ENCODE measurements around the gene ARAP3.

GRCh38 chr5:141640051-141640415, 42.0 kb downstream of the ARAP3 start:
- TF ChIP-seq POLR2A (IDR thresholded peaks at IDR 0.05; ENCODE audit: low read depth, low read length) = no peak
- no peak for TF ChIP-seq POLR2AphosphoS5 (IDR thresholded peaks at IDR 0.05; ENCODE audit: low read depth, low read length)
- TF ChIP-seq TAF1 (IDR thresholded peaks at IDR 0.05; ENCODE audit: low read depth, low read length) = no peak
- TF ChIP-seq PAX5 (IDR thresholded peaks at IDR 0.05; ENCODE audit: insufficient read depth, low read length, severe bottlenecking) = no peak
- no peak for TF ChIP-seq SPI1 (IDR thresholded peaks at IDR 0.05; ENCODE audit: low read depth, low read length)
- no peak for TF ChIP-seq POU2F2 (IDR thresholded peaks at IDR 0.05; ENCODE audit: low read depth, low read length)
